ENCODE measurements around the gene DAPK3.
"Not testable (repeated sequence)": the region's sequence is repeated elsewhere in the genome, so short reads cannot be mapped to it uniquely, and the experiment has no call there.

DAPK3 gene

DNA sequence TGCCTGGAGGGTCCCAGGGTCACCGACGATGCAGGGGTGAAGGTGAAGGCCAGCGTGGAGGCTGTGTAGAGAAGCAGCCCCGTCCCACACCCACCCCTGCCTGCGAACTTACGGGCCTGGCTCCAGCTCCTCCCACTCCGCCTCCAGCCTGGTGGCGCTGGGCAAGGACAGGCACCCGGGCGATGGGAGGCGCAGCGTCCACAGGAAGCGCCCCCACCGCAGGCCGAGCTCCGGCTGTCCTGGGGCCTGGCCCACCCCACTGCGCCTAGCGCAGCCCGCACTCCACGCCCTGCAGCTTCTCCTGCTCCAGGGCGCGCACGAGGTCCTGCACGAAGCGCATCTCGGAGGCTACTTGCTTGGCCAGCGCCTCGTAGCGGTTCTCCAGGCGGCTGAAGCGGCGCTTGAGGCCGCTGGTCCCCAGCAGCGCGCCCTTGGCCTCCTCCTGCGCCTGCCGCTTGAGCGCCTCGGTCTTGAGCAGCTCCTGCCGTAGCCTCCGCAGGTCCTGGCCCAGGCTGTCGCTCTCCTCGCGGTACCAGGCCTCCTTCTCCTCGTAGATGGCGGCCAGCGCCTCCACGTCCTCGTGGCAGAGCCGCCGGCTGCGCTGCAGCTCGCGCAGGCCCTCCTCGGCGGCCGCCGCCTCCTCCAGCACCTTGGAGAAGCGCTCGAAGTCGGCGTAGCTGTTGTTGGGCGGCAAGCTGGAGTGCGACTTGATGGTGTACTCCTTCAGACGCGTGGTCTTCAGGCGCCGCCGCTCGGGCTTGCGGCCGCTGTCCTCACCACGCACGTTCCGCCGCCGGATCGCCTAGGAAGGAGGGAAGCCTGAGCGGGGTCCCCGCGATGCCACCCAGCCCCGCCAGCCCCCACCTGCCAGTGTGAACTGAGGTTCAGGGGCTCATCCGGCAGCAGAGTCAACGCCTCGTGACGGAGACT, 11.8 kb downstream of the DAPK3 start:
- Histone ChIP-seq H3K4me3 (no peak overlapping the region), H3K36me3 (peaks cover 79 to 87% (median 79%) of the 10 kb centered on the region in 3 donors), H3K27ac (peak overlapping the region; percentile 47 to 64), H3K4me1 (peaks cover 0 to 40% (median 8%) of the 10 kb centered on the region in 4 donors), H3K9me3 (no peaks in the 10 kb centered on the region), H3K27me3 (no peaks in the 10 kb centered on the region)
- intact Hi-C loops (cut with DNase I; ENCODE audit: low total_unique reads), result no loop called here
- TF ChIP-seq, protein P1, sequence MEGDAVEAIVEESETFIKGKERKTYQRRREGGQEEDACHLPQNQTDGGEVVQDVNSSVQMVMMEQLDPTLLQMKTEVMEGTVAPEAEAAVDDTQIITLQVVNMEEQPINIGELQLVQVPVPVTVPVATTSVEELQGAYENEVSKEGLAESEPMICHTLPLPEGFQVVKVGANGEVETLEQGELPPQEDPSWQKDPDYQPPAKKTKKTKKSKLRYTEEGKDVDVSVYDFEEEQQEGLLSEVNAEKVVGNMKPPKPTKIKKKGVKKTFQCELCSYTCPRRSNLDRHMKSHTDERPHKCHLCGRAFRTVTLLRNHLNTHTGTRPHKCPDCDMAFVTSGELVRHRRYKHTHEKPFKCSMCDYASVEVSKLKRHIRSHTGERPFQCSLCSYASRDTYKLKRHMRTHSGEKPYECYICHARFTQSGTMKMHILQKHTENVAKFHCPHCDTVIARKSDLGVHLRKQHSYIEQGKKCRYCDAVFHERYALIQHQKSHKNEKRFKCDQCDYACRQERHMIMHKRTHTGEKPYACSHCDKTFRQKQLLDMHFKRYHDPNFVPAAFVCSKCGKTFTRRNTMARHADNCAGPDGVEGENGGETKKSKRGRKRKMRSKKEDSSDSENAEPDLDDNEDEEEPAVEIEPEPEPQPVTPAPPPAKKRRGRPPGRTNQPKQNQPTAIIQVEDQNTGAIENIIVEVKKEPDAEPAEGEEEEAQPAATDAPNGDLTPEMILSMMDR (IDR thresholded peaks at IDR 0.05), result no peak
- no peak for DNase-seq

DNA sequence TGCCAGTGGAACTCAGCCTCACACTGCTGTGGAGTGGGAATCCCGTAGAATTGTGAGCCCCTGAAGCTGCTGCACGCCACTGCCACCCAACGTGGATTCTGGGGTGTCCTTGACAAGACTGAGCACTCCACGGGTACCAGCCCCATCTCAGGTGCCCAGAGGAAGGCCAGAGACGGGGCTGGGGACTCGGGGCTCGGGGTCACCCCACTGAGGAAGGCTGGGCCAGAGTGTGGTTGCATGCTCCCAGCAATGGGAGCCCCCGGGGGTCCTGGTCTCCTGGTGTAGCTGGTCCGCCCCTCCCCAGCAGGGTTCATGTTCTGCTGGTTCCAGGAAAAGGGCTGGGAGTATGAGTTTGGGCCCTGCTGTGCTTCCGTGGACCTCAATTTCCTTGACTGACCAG, 15.2 kb downstream of the DAPK3 start:
- Histone ChIP-seq H3K4me3 (no peak overlapping the region), H3K27ac (peak overlapping the region; percentile 4 to 93), H3K36me3 (peaks cover 45 to 53% (median 46%) of the 10 kb centered on the region in 3 donors), H3K9me3 (no peaks in the 10 kb centered on the region), H3K27me3 (no peaks in the 10 kb centered on the region), H3K4me1 (peaks cover 13 to 74% (median 34%) of the 10 kb centered on the region in 4 donors)
- no peak for DNase-seq
- intact Hi-C loops (cut with DNase I; ENCODE audit: low total_unique reads), result no loop called here
- TF ChIP-seq, protein P1 (IDR thresholded peaks at IDR 0.05), result no peak

DNA sequence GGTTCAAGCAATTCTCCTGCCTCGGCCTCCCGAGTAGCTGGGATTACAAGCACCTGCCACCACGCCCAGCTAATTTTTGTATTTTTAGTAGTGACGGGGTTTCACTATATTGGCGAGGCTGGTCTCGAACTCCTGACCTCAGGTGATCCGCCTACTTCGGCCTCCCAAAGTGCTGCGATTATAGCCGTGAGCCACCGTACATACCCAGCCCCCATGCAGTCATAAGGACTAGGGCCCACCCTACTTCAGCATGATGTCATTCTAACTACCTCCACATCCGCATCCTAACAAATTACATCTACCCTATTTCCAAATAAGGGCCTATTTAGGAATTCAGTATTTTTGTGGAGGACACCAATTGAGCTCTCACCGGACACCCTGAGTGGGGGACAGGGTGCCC, 15.6 kb downstream of the DAPK3 start:
- H3K9me3 ChIP-seq; intact Hi-C loops (cut with DNase I; ENCODE audit: low total_unique reads); DNase-seq; H3K4me3 ChIP-seq; H3K27me3 ChIP-seq: not testable (repeated sequence)
- peaks cover 13 to 78% (median 38%) of the 10 kb centered on the region in 4 donors for H3K4me1 ChIP-seq
- peak overlapping the region; percentile 4 to 93 for H3K27ac ChIP-seq
- peaks cover 41 to 49% (median 42%) of the 10 kb centered on the region in 3 donors for H3K36me3 ChIP-seq

DNA sequence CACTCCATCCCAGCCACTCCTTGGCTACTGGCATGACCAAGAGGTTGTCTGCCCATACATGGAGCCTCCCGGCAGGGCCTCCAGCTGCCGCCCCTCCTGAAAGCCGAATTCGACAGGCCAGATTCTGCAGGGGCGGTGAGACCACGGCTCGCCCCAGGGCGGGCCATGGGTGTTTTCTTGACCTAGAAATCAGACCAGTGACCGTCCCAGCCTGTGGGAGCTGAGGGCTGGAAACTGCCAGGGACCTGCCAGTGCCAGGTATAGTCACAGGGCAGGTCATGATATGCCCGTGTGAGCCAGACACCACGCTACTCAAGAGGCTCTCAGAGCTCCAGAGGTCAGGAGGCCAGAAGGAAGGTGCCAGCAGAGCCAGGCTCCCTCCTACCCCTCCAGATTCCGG, 16.8 kb downstream of the DAPK3 start:
- Histone ChIP-seq H3K9me3 (no peaks in the 10 kb centered on the region), H3K36me3 (peaks cover 29 to 37% (median 30%) of the 10 kb centered on the region in 3 donors), H3K4me3 (no peak overlapping the region), H3K27ac (peak overlapping the region; percentile 59 to 93), H3K27me3 (no peaks in the 10 kb centered on the region), H3K4me1 (peaks cover 13 to 82% (median 42%) of the 10 kb centered on the region in 4 donors)
- intact Hi-C loops (cut with DNase I; ENCODE audit: low total_unique reads), result no loop called here
- TF ChIP-seq, protein P1 (IDR thresholded peaks at IDR 0.05), result no peak
- no peak for DNase-seq

DNA sequence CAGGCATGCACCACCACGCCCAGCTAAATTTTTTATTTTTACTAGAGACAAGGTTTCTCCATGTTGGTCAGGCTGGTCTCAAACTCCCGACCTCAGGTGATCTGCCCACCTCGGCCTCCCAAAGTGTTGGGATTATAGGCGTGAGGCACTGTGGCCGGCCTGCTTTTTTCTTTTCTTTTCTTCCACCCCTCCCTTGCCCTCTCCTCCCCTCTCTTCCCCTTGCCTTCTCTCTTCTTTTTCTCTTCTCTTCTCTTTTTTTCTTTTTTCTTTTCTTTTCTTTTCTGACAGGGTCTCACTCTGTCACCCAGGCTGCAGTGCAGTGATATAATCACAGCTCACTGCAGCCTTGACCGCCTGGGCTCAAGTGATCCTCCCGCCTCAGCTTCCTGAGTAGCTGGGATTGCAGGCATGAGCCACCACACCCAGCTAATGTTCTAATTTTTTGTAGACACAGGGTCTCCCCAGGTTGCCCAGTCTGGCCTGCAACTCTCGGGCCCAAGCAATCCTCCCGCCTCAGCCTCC, 18.1 kb downstream of the DAPK3 start:
- DNase-seq, result not testable (repeated sequence)
- Histone ChIP-seq H3K27ac (peak overlapping the region; percentile 59 to 93), H3K36me3 (peaks cover 16 to 24% (median 17%) of the 10 kb centered on the region in 3 donors)

DNA sequence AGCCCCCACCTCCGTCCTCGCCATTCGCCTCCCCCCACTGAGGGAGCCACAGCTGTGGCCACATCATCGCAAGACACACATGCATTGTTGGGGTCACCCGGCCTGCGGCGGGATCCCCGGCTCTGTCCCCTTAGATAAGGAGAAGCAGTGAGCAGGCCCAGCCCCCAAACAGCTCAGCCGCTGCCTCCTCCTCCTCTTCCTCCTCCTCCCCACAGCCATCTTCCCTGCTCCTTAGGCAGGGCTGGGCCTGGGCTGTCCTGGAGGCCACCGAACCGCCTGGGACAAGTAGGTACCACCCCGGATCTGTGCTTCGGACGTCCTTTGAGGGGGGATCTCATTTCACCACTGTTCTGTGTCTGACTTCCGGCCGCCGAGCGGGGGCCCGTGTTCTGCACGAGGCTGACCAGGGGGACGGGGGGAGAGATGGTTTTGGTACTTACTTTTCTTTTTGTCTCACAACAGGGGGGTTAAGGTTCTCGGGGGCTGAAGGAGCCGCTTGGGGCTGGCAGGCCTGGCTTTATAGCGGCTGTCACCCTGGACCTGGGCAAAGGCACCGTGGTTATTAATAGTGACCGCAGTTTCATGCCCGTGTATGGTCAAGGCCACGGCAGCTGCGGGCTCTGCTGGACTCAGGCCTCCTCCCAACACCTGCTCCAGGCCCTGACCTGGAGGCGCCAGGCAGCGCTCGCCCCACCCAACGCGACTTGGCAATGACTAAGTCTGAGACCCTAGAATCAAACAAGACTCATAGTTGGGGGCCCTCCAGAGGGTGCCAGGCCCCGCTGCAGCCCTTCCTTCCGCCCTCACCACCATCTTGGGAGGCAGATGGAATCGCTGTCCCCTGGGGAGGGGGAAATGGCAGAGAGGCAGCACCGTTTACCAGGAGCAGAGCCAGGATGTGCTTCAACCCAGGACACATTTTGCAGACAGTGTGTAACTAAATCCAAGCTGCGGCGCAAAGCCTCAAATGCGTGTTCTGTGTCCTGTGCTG, 19.7 kb downstream of the DAPK3 start:
- Histone ChIP-seq H3K27me3 (no peaks in the 10 kb centered on the region), H3K9me3 (no peaks in the 10 kb centered on the region), H3K4me3 (peak overlapping the region; percentile 41 to 46), H3K4me1 (peaks cover 13 to 61% (median 36%) of the 10 kb centered on the region in 4 donors), H3K36me3 (peaks cover 4 to 10% (median 7%) of the 10 kb centered on the region in 3 donors), H3K27ac (peak overlapping the region; percentile 90 to 93)
- intact Hi-C loops (cut with DNase I; ENCODE audit: low total_unique reads), result no loop called here
- TF ChIP-seq, protein P1 (IDR thresholded peaks at IDR 0.05), result no peak
- peak; percentile 44 to 89 for DNase-seq

More for the DNA sequence above, 18.1 kb downstream of the DAPK3 start:
- H3K27me3 ChIP-seq; H3K9me3 ChIP-seq; H3K4me3 ChIP-seq; intact Hi-C loops (cut with DNase I; ENCODE audit: low total_unique reads): not testable (repeated sequence)
- H3K4me1 ChIP-seq, result peaks cover 13 to 72% (median 36%) of the 10 kb centered on the region in 4 donors
